Trophoblast cell (in vitro differentiated cells and primary cell): Measurements from ENCODE around the gene ADAM30.
A peak's percentile ranks its signal among the peaks of the same experiment; 100 is the strongest.

Experiments used
- DNase-seq, 2 donors: peaks; one replicate each; pipeline ENCODE4 v3.0.0-alpha.2; 2016
- H2AFZ ChIP-seq: 2 replicates; pipeline ENCODE4 v1.6.1; 2013; ENCODE audit warnings: low read length, moderate library complexity, mild to moderate bottlenecking; ENCODE audit not compliant: insufficient read depth, poor library complexity
- H2AK5ac ChIP-seq: 2 replicates; pipeline ENCODE4 v1.6.1; 2013; ENCODE audit warnings: mild to moderate bottlenecking, low read length
- H2BK120ac ChIP-seq: 2 replicates; pipeline ENCODE4 v1.6.1; 2013; ENCODE audit warnings: low read length, mild to moderate bottlenecking, moderate library complexity; ENCODE audit not compliant: insufficient read depth, poor library complexity
- H2BK12ac ChIP-seq: 2 replicates; pipeline ENCODE4 v1.6.1; 2013; ENCODE audit warnings: mild to moderate bottlenecking, low read length, moderate library complexity
- H2BK5ac ChIP-seq: 2 replicates; pipeline ENCODE4 v1.6.1; 2013; ENCODE audit warnings: low read length, low read depth, moderate library complexity, mild to moderate bottlenecking; ENCODE audit not compliant: poor library complexity
- H3K14ac ChIP-seq: 2 replicates; pipeline ENCODE4 v1.6.1; 2013; ENCODE audit warnings: mild to moderate bottlenecking, low read length
- H3K18ac ChIP-seq: 2 replicates; pipeline ENCODE4 v1.6.1; 2013; ENCODE audit warnings: mild to moderate bottlenecking, low read length
- H3K23ac ChIP-seq: 2 replicates; pipeline ENCODE4 v1.6.1; 2013; ENCODE audit warnings: low read length
- H3K27ac ChIP-seq: 2 replicates; pipeline ENCODE4 v1.5.1; 2013; ENCODE audit warnings: low read depth, mild to moderate bottlenecking, inconsistent platforms, low read length, moderate library complexity
- H3K27me3 ChIP-seq: 2 replicates; pipeline ENCODE4 v1.6.1; 2013; ENCODE audit warnings: inconsistent platforms, mild to moderate bottlenecking, low read length, moderate library complexity; ENCODE audit not compliant: insufficient read depth
- H3K36me3 ChIP-seq, 2 experiments: 1 replicate in 1 of 2; 2 replicates in 1 of 2; pipeline ENCODE4 v1.6.1; 2013; ENCODE audit warnings: low read length in 2 of 2, mild to moderate bottlenecking in 2 of 2, moderate library complexity in 1 of 2; ENCODE audit not compliant: insufficient read depth in 2 of 2, control insufficient read depth in 1 of 2
- H3K4ac ChIP-seq: 2 replicates; pipeline ENCODE4 v1.6.1; 2013; ENCODE audit warnings: low read depth, mild to moderate bottlenecking, low read length, moderate library complexity
- H3K4me1 ChIP-seq, 2 experiments: 1 replicate in 1 of 2; 2 replicates in 1 of 2; pipeline ENCODE4 v1.6.1; 2013; ENCODE audit warnings: low read length in 2 of 2, mild to moderate bottlenecking in 2 of 2, moderate library complexity in 1 of 2; ENCODE audit not compliant: insufficient read depth in 2 of 2, control insufficient read depth in 1 of 2
- H3K4me2 ChIP-seq: 2 replicates; pipeline ENCODE4 v1.6.1; 2013; ENCODE audit warnings: inconsistent platforms, mild to moderate bottlenecking, low read length, moderate library complexity
- H3K4me3 ChIP-seq: 2 replicates; pipeline ENCODE4 v1.5.1; 2013; ENCODE audit warnings: mild to moderate bottlenecking, low read depth, low read length, inconsistent platforms
- H3K79me1 ChIP-seq: one replicate; pipeline ENCODE4 v1.6.1; 2013; ENCODE audit warnings: low read length
- H3K79me2 ChIP-seq: 2 replicates; pipeline ENCODE4 v1.6.1; 2013; ENCODE audit warnings: low read length, mild to moderate bottlenecking; ENCODE audit not compliant: control insufficient read depth, insufficient read depth, poor library complexity
- H3K9ac ChIP-seq: 2 replicates; pipeline ENCODE4 v1.6.1; 2013; ENCODE audit warnings: mild to moderate bottlenecking, low read length
- H3K9me3 ChIP-seq: 2 replicates; pipeline ENCODE4 v1.6.1; 2013; ENCODE audit warnings: low read depth, mild to moderate bottlenecking, control low read depth, inconsistent platforms, low read length; ENCODE audit not compliant: insufficient read depth
- H4K12ac ChIP-seq: 2 replicates; pipeline ENCODE4 v1.6.1; 2013; ENCODE audit warnings: low read depth, mild to moderate bottlenecking, low read length, moderate library complexity
- H4K8ac ChIP-seq: 2 replicates; pipeline ENCODE4 v1.6.1; 2013; ENCODE audit warnings: low read depth, mild to moderate bottlenecking, low read length, moderate library complexity
- H4K91ac ChIP-seq: one replicate; pipeline ENCODE4 v1.6.1; 2013; ENCODE audit warnings: low read depth, mild to moderate bottlenecking, low read length, moderate library complexity
- WGBS: extraction: QIAGEN DNeasy Blood & Tissue Kit; methylation state at CpG from one replicate; pipeline ENCODE4 v1.1.7; 2013; ENCODE audit warnings: missing lambda C conversion rate; ENCODE audit not compliant: insufficient read length, insufficient coverage; ENCODE audit errors: extremely low coverage; 5-methylcytosine and 5-hydroxymethylcytosine counted together

ADAM30 gene

GRCh38 chr1:119919241-119919640 is 22.9 kb upstream of the ADAM30 start:
- H3K23ac ChIP-seq, result no peak overlapping the region
- H3K4me1 ChIP-seq, result peaks cover 2 to 3% of the 10 kb centered on the region in 2 experiments
- H2BK120ac ChIP-seq, result no peak overlapping the region
- no peak overlapping the region for H2AFZ ChIP-seq
- no peak overlapping the region for H4K91ac ChIP-seq
- H3K27ac ChIP-seq, result no peak overlapping the region
- H3K14ac ChIP-seq, result no peak overlapping the region
- H3K79me2 ChIP-seq, result no peaks in the 10 kb centered on the region
- H3K4me3 ChIP-seq, result no peak overlapping the region
- no peak overlapping the region for H3K9ac ChIP-seq
- no CpG with 5 or more reads among the region's 7 CpGs for WGBS
- H2BK5ac ChIP-seq, result no peak overlapping the region
- no peak overlapping the region for H4K12ac ChIP-seq
- peaks cover 4% of the 10 kb centered on the region for H3K9me3 ChIP-seq
- H3K79me1 ChIP-seq, result no peaks in the 10 kb centered on the region
- no peak for DNase-seq
- H2BK12ac ChIP-seq, result no peak overlapping the region
- H2AK5ac ChIP-seq, result no peak overlapping the region
- H3K4me2 ChIP-seq, result no peak overlapping the region
- H4K8ac ChIP-seq, result no peak overlapping the region
- H3K18ac ChIP-seq, result no peak overlapping the region
- no peaks in the 10 kb centered on the region for H3K27me3 ChIP-seq
- H3K4ac ChIP-seq, result no peak overlapping the region
- peaks cover 35 to 54% of the 10 kb centered on the region in 2 experiments for H3K36me3 ChIP-seq

- Histone ChIP-seq H2AK5ac (no peak overlapping the region), H3K27me3 (no peaks in the 10 kb centered on the region), H3K36me3 (peaks cover 32 to 50% of the 10 kb centered on the region in 2 experiments), H4K8ac (no peak overlapping the region), H3K9ac (no peak overlapping the region), H3K14ac (no peak overlapping the region), H3K4me3 (no peak overlapping the region), H3K79me2 (no peaks in the 10 kb centered on the region), H3K9me3 (peaks cover 4% of the 10 kb centered on the region), H3K4me1 (peaks cover 3 to 5% of the 10 kb centered on the region in 2 experiments), H2AFZ (no peak overlapping the region), H3K23ac (no peak overlapping the region), H2BK120ac (no peak overlapping the region), H3K4ac (no peak overlapping the region), H2BK5ac (no peak overlapping the region), H3K79me1 (no peaks in the 10 kb centered on the region), H4K12ac (no peak overlapping the region), H3K27ac (no peak overlapping the region), H4K91ac (no peak overlapping the region), H3K18ac (no peak overlapping the region), H3K4me2 (no peak overlapping the region), H2BK12ac (no peak overlapping the region)
- no peak for DNase-seq
- no CpG with 5 or more reads among the region's 7 CpGs for WGBS
These were observed 22.0 kb upstream of the ADAM30 start for GRCh38 chr1:119918301-119918700.

- H3K9ac ChIP-seq, result no peak overlapping the region
- peaks cover 29 to 44% of the 10 kb centered on the region in 2 experiments for H3K36me3 ChIP-seq
- no CpG with 5 or more reads among the region's 5 CpGs for whole genome bisulfite sequencing
- no peak overlapping the region for H3K27ac ChIP-seq
- H2BK120ac ChIP-seq, result no peak overlapping the region
- H3K18ac ChIP-seq, result no peak overlapping the region
- H3K79me1 ChIP-seq, result no peaks in the 10 kb centered on the region
- H2AFZ ChIP-seq, result no peak overlapping the region
- peaks cover 4% of the 10 kb centered on the region for H3K9me3 ChIP-seq
- H4K12ac ChIP-seq, result no peak overlapping the region
- no peak overlapping the region for H3K4ac ChIP-seq
- no peak overlapping the region for H2AK5ac ChIP-seq
- H3K4me2 ChIP-seq, result no peak overlapping the region
- no peaks in the 10 kb centered on the region for H3K79me2 ChIP-seq
- no peak overlapping the region for H3K4me3 ChIP-seq
- H4K8ac ChIP-seq, result no peak overlapping the region
- H3K14ac ChIP-seq, result no peak overlapping the region
- no peaks in the 10 kb centered on the region for H3K27me3 ChIP-seq
- H3K23ac ChIP-seq, result no peak overlapping the region
- DNase-seq, result no peak
- no peak overlapping the region for H2BK12ac ChIP-seq
- H4K91ac ChIP-seq, result peak overlapping the region; percentile 17
- H3K4me1 ChIP-seq, result peaks cover 3 to 5% of the 10 kb centered on the region in 2 experiments
- H2BK5ac ChIP-seq, result no peak overlapping the region
These were observed 21.2 kb upstream of the ADAM30 start for GRCh38 chr1:119917304-119918055.

- Histone ChIP-seq H3K23ac (no peak overlapping the region), H4K12ac (no peak overlapping the region), H3K27me3 (no peaks in the 10 kb centered on the region), H4K91ac (no peak overlapping the region), H3K14ac (no peak overlapping the region), H3K79me2 (no peaks in the 10 kb centered on the region), H3K4me2 (no peak overlapping the region), H2BK120ac (no peak overlapping the region), H4K8ac (no peak overlapping the region), H2BK12ac (no peak overlapping the region), H3K9ac (no peak overlapping the region), H3K27ac (no peak overlapping the region), H3K4me1 (peaks cover 3 to 5% of the 10 kb centered on the region in 2 experiments), H3K4me3 (no peak overlapping the region), H3K36me3 (peaks cover 25 to 35% of the 10 kb centered on the region in 2 experiments), H2AK5ac (no peak overlapping the region), H3K4ac (no peak overlapping the region), H3K18ac (no peak overlapping the region), H3K79me1 (no peaks in the 10 kb centered on the region), H3K9me3 (peaks cover 4% of the 10 kb centered on the region), H2AFZ (no peak overlapping the region), H2BK5ac (no peak overlapping the region)
- DNase-seq, result no peak
- WGBS, result no CpG with 5 or more reads among the region's 6 CpGs
These were observed 19.2 kb upstream of the ADAM30 start for GRCh38 chr1:119915517-119915916.
